Right lobe of liver (tissue), 4 donors: ENCODE data around the gene CFAP52.
"Not testable (repeated sequence)": the region's sequence is repeated elsewhere in the genome, so short reads cannot be mapped to it uniquely, and the experiment has no call there.

Source experiments
- POLR2A ChIP-seq: fragments of 450-650 bp; IDR thresholded peaks from one replicate; pipeline ENCODE4 v1.6.1; 2017; ENCODE audit warnings: antibody characterized with exemption, mild to moderate bottlenecking
- TF ChIP-seq, protein P1 (sequence below), 4 donors: fragments of 200-600 bp in 3 of 4; fragments of 450-650 bp in 1 of 4; IDR thresholded peaks; one replicate each; pipeline versions ENCODE4 v1.5.1 to v1.8.0; 2016 to 2022; ENCODE audit warnings: antibody characterized with exemption in 4 of 4, mild to moderate bottlenecking in 2 of 4
- donor health status: DM: no; HTN: no; CAD: no.
- donor health status: DM: no; HTN: no; CAD: no.
- donor health status: DM: no; HTN: yes; CAD: no.

DNA sequence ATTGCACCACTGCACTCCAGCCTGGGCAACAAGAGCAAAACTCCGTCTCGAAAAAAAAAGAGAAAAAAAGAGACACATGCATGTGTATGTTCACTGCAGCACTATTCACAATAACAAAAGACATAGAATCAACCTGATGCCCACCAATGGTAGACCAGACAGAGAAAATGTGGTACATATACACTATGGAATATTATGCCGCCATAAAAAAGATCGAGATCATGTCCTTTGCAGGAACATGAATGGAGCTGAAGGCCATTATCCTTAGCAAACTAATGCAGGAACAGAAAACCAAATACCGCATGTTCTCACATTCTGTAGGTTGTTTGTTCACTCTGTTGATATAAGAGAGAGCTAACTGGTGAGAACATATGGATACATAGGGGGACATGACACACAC is 9.7 kb upstream of the CFAP52 start:
- TF ChIP-seq, protein P1, sequence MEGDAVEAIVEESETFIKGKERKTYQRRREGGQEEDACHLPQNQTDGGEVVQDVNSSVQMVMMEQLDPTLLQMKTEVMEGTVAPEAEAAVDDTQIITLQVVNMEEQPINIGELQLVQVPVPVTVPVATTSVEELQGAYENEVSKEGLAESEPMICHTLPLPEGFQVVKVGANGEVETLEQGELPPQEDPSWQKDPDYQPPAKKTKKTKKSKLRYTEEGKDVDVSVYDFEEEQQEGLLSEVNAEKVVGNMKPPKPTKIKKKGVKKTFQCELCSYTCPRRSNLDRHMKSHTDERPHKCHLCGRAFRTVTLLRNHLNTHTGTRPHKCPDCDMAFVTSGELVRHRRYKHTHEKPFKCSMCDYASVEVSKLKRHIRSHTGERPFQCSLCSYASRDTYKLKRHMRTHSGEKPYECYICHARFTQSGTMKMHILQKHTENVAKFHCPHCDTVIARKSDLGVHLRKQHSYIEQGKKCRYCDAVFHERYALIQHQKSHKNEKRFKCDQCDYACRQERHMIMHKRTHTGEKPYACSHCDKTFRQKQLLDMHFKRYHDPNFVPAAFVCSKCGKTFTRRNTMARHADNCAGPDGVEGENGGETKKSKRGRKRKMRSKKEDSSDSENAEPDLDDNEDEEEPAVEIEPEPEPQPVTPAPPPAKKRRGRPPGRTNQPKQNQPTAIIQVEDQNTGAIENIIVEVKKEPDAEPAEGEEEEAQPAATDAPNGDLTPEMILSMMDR (IDR thresholded peaks at IDR 0.05), result not testable (repeated sequence)
- TF ChIP-seq POLR2A, result not testable (repeated sequence)
